K562 (cell line): ENCODE measurements around the gene PRDM16. TPM values are rescaled to one million over a fixed set of nuclear protein-coding genes. Genes with fewer than 3 reads are reported as not detected.

ENCODE experiments used
- ATAC-seq: fragments of 200-7000 bp; cut with Tn5 transposase; 3 replicates; pipeline ENCODE4 v1.9.1; 2020; ENCODE audit warnings: moderate library complexity
- BruUV-seq: library from RNA; stranded (reverse); fragments of 400-500 nt; replicated peaks from 2 replicates; lab custom pipeline; 2021; lab: Mats Ljungman, UMichigan
- CTCF ChIA-PET: fragments of 300-600 bp; formaldehyde crosslinking; extraction: SDS; loops from one replicate; lab custom pipeline; 2021; ENCODE audit warnings: low intra/inter-chr PET ratio; lab: Yijun Ruan, JAX
- POLR2A ChIA-PET: fragments of 300-600, 350-650 bp; sonication (Branson Sonifier 250); formaldehyde crosslinking; extraction: SDS; loops from one replicate; lab custom pipeline; 2021; ENCODE audit warnings: antibody characterized with exemption, inconsistent platforms; lab: Yijun Ruan, JAX
- DNase-seq, 4 experiments: peaks; one replicate each; pipeline versions ENCODE4 v3.0.0 to v3.0.0-alpha.2; 2011 to 2018; ENCODE audit warnings: low spot score in 3 of 4, mixed read lengths in 3 of 4; ENCODE audit errors: extremely low read depth in 1 of 4
- FAIRE-seq: peaks from 2 replicates; lab custom pipeline; 2011; peaks lifted over from hg19 to GRCh38; lab: Jason Lieb, UNC
- H2AFZ ChIP-seq: 2 replicates; pipeline ENCODE4 v1.6.0; 2011; ENCODE audit warnings: low read depth, low read length, control low read depth, inconsistent platforms
- H3K27ac ChIP-seq: fragments of 200-600 bp; 3 replicates; pipeline ENCODE4 v1.8.0; 2011; ENCODE audit warnings: low read depth, mild to moderate bottlenecking, control low read depth, inconsistent platforms, low read length, moderate library complexity, mixed read lengths; ENCODE audit errors: extremely low read depth
- H3K27me3 ChIP-seq, 2 experiments: fragments of 300-600 bp in 1 of 2; 2 replicates in 1 of 2; 3 replicates in 1 of 2; pipeline versions ENCODE4 v1.6.0 to v1.8.0; 2011; ENCODE audit warnings: inconsistent platforms in 2 of 2, low read length in 2 of 2, mild to moderate bottlenecking in 1 of 2, mixed read lengths in 1 of 2, moderate library complexity in 1 of 2; ENCODE audit not compliant: control insufficient read depth in 2 of 2, insufficient read depth in 2 of 2
- H3K36me3 ChIP-seq: fragments of 300-600 bp; 3 replicates; pipeline ENCODE4 v1.8.0; 2011; ENCODE audit warnings: mild to moderate bottlenecking, low read length, inconsistent platforms; ENCODE audit not compliant: control insufficient read depth, insufficient read depth
- H3K4me1 ChIP-seq, 2 experiments: fragments of 200-600 bp in 1 of 2; replicated peaks in 1 of 2; 2 replicates in 1 of 2; 3 replicates in 1 of 2; pipeline versions ENCODE4 v1.5.1 to v1.8.0; 2011; ENCODE audit warnings: inconsistent platforms in 2 of 2, low read length in 2 of 2, mild to moderate bottlenecking in 1 of 2, mixed read lengths in 1 of 2, moderate library complexity in 1 of 2; ENCODE audit not compliant: control insufficient read depth in 2 of 2, insufficient read depth in 2 of 2
- H3K4me2 ChIP-seq: 2 replicates; pipeline ENCODE4 v1.6.1; 2011; ENCODE audit warnings: low read length, control low read depth, inconsistent platforms, mixed read lengths; ENCODE audit not compliant: insufficient read depth
- H3K4me3 ChIP-seq: fragments of 200-600 bp; sonication (generic), shearing (Covaris generic); 2 replicates; pipeline ENCODE4 v1.5.1; 2016; ENCODE audit warnings: control low read depth, inconsistent platforms
- H3K79me2 ChIP-seq: fragments of 200-600 bp; 3 replicates; pipeline ENCODE4 v1.8.0; 2011; ENCODE audit warnings: low read length, inconsistent platforms; ENCODE audit not compliant: control insufficient read depth, insufficient read depth
- H3K9ac ChIP-seq, 2 experiments: 2 replicates each; pipeline versions ENCODE4 v1.6.0 to v1.6.1; 2011; ENCODE audit warnings: low read depth in 2 of 2, low read length in 2 of 2, control low read depth in 1 of 2, inconsistent platforms in 1 of 2, mild to moderate bottlenecking in 1 of 2, mixed read lengths in 1 of 2; ENCODE audit not compliant: insufficient read depth in 1 of 2
- H3K9me1 ChIP-seq: one replicate; pipeline ENCODE4 v1.6.0; 2011; ENCODE audit warnings: inconsistent platforms, mild to moderate bottlenecking, low read length, moderate library complexity; ENCODE audit not compliant: control insufficient read depth, insufficient read depth
- H3K9me3 ChIP-seq: replicated peaks from 2 replicates; pipeline ENCODE4 v1.5.1; 2011; ENCODE audit warnings: low read depth, low read length, inconsistent platforms; ENCODE audit not compliant: control insufficient read depth, insufficient read depth
- H4K20me1 ChIP-seq: replicated peaks from 2 replicates; pipeline ENCODE4 v1.6.1; 2011; ENCODE audit warnings: low read length, inconsistent platforms, mixed read lengths; ENCODE audit not compliant: control insufficient read depth, insufficient read depth
- CBX3 ChIP-seq, 2 experiments: IDR thresholded peaks; 1 replicate in 1 of 2; 2 replicates in 1 of 2; pipeline ENCODE4 v1.6.1; 2012; ENCODE audit warnings: inconsistent platforms in 2 of 2, low read length in 2 of 2, borderline replicate concordance in 1 of 2, control low read depth in 1 of 2
- ELK1 ChIP-seq: sonication (generic); formaldehyde crosslinking; IDR thresholded peaks from 2 replicates; pipeline ENCODE4 v1.8.1; 2022; ENCODE audit warnings: missing genetic modification reagents
- KDM5B ChIP-seq: fragments of 200-600 bp; sonication (generic); IDR thresholded peaks from 2 replicates; pipeline ENCODE4 v1.6.1; 2012; ENCODE audit warnings: low read depth, mild to moderate bottlenecking, moderate library complexity, low read length, control low read depth, inconsistent platforms; ENCODE audit not compliant: insufficient replicate concordance
- LCOR ChIP-seq: sonication (generic); formaldehyde crosslinking; IDR thresholded peaks from 2 replicates; pipeline ENCODE4 v1.8.0; 2022; ENCODE audit warnings: mild to moderate bottlenecking, missing genetic modification reagents
- MAFF ChIP-seq: IDR thresholded peaks from 2 replicates; pipeline ENCODE4 v1.6.1; 2012; ENCODE audit warnings: low read length, improper control_type of control experiment
- MCM2 ChIP-seq: fragments of 450-650 bp; IDR thresholded peaks from 2 replicates; pipeline ENCODE4 v1.6.1; 2017; ENCODE audit warnings: low read depth, mild to moderate bottlenecking
- PRDM10 ChIP-seq: fragments of 450-650 bp; IDR thresholded peaks from 2 replicates; pipeline ENCODE4 v1.6.1; 2018; ENCODE audit not compliant: partially characterized antibody
- SNAPC5 ChIP-seq: fragments of 250-450 bp; sonication (Bioruptor Pico); IDR thresholded peaks from 2 replicates; pipeline ENCODE4 v1.8.0; 2021; ENCODE audit warnings: moderate library complexity, mild to moderate bottlenecking, inconsistent platforms
- ZNF699 ChIP-seq: fragments of 250-450 bp; sonication (Bioruptor Pico); IDR thresholded peaks from 2 replicates; pipeline ENCODE4 v1.8.0; 2021; ENCODE audit warnings: mild to moderate bottlenecking, moderate library complexity; ENCODE audit not compliant: insufficient replicate concordance
- WGBS: fragments of 100-300 bp; shearing (Covaris generic); methylation state at CpG from one replicate; pipeline ENCODE4 v1.1.6; 2016; ENCODE audit warnings: low coverage, mixed read lengths; ENCODE audit not compliant: insufficient coverage; ENCODE audit errors: missing lambda C conversion rate; 5-methylcytosine and 5-hydroxymethylcytosine counted together
- in situ Hi-C: fragments of 300-500 bp; cut with MboI; formaldehyde crosslinking; loops from 4 replicates; pipeline ENCODE4 v1.15.0; 2018; ENCODE audit warnings: inconsistent platforms, mixed read lengths
- intact Hi-C: fragments of 100-400 bp; cut with micrococcal nuclease; formaldehyde crosslinking; loops from 2 replicates; pipeline ENCODE4 v1.14.2; 2022
- polyA plus RNA-seq, 8 experiments: library from polyadenylated mRNA; depleted of rRNA in 4 of 8; stranded (reverse) in 5 of 8; unstranded in 3 of 8; fragments of >200 nt; fragmentation: Nextera tagmentation in 2 of 8; fragmentation: Illumina TruSeq in 1 of 8; extraction: Ambion mirVana in 2 of 8; extraction: Trizol in 1 of 8; gene quantifications; 2 replicates each; pipeline versions ENCODE4 v1.2.1 to v1.2.3, GENCODE V29; 2011 to 2014; ENCODE audit warnings: inconsistent platforms in 1 of 8, missing spikeins in 1 of 8
- total RNA-seq, 7 experiments: library from RNA; depleted of rRNA in 6 of 7; stranded (reverse); fragments of >200 nt in 6 of 7; fragmentation: Illumina TruSeq in 2 of 7; extraction: Trizol in 2 of 7; gene quantifications; 2 replicates each; pipeline versions ENCODE4 v1.2.1 to v1.2.3, GENCODE V29; 2011 to 2021; ENCODE audit warnings: low replicate concordance in 1 of 7
- TF ChIP-seq, protein P1 (sequence below): sonication (generic); formaldehyde crosslinking; IDR thresholded peaks from 2 replicates; pipeline ENCODE4 v1.8.1; 2023; ENCODE audit warnings: missing genetic modification reagents, mild to moderate bottlenecking, borderline replicate concordance

The PRDM16 gene
- total and polyA plus RNA-seq, 9 of the 15 experiments (the other 6 are each of a cell fraction or from before 2014, with no cell fraction given) = 0.10 to 0.27 TPM; not detected in 7

GRCh38 chr1:3307359-3307758 lies 238.4 kb downstream of the PRDM16 start:
- no peak for DNase-seq
- H2AFZ ChIP-seq = no peak overlapping the region
- intact Hi-C loops (no loop called here), in situ Hi-C loops (no loop called here)
- ChIA-PET CTCF (no interaction called here), POLR2A (interaction anchor here (0.6 to 1.3 kb wide), 4 partner anchors 9 to 1839 kb away, joined by 3 to 4 read pairs (median 3); no protein-coding TSS in a partner anchor)
- WGBS = 3% methylated on average over 8 of the region's 8 CpGs
- peaks cover 9% of the 10 kb centered on the region; the same call in 1 of the 2 replicates for H4K20me1 ChIP-seq
- BruUV-seq = no TSS peak
- H3K9me1 ChIP-seq = no peaks in the 10 kb centered on the region
- no peak for FAIRE-seq
- no peaks in the 10 kb centered on the region for H3K9me3 ChIP-seq
- no peaks in the 10 kb centered on the region for H3K36me3 ChIP-seq
- no peak for ATAC-seq
- no peak overlapping the region for H3K27ac ChIP-seq
- H3K9ac ChIP-seq = no peak overlapping the region
- H3K27me3 ChIP-seq = peaks cover 0 to 69% of the 10 kb centered on the region in 2 experiments; a peak in 2 of 5 replicates
- no peak overlapping the region for H3K4me2 ChIP-seq
- H3K4me1 ChIP-seq = peaks cover 0 to 7% of the 10 kb centered on the region in 2 experiments; a peak in 1 of 5 replicates
- H3K4me3 ChIP-seq = no peak overlapping the region
- no peaks in the 10 kb centered on the region for H3K79me2 ChIP-seq
- TF ChIP-seq SNAPC5 (CRISPR knock-in tag) (no peak), ZNF699 (no peak), MCM2 (no peak), KDM5B (no peak), ELK1 (no peak), PRDM10 (no peak), CBX3 (IDR thresholded peaks at IDR 0.05; ENCODE audit: borderline replicate concordance in 1 of 2, low read length in 2 of 2) (no peak), MAFF (no peak), LCOR (CRISPR knock-in tag) (no peak)
- TF ChIP-seq, protein P1, sequence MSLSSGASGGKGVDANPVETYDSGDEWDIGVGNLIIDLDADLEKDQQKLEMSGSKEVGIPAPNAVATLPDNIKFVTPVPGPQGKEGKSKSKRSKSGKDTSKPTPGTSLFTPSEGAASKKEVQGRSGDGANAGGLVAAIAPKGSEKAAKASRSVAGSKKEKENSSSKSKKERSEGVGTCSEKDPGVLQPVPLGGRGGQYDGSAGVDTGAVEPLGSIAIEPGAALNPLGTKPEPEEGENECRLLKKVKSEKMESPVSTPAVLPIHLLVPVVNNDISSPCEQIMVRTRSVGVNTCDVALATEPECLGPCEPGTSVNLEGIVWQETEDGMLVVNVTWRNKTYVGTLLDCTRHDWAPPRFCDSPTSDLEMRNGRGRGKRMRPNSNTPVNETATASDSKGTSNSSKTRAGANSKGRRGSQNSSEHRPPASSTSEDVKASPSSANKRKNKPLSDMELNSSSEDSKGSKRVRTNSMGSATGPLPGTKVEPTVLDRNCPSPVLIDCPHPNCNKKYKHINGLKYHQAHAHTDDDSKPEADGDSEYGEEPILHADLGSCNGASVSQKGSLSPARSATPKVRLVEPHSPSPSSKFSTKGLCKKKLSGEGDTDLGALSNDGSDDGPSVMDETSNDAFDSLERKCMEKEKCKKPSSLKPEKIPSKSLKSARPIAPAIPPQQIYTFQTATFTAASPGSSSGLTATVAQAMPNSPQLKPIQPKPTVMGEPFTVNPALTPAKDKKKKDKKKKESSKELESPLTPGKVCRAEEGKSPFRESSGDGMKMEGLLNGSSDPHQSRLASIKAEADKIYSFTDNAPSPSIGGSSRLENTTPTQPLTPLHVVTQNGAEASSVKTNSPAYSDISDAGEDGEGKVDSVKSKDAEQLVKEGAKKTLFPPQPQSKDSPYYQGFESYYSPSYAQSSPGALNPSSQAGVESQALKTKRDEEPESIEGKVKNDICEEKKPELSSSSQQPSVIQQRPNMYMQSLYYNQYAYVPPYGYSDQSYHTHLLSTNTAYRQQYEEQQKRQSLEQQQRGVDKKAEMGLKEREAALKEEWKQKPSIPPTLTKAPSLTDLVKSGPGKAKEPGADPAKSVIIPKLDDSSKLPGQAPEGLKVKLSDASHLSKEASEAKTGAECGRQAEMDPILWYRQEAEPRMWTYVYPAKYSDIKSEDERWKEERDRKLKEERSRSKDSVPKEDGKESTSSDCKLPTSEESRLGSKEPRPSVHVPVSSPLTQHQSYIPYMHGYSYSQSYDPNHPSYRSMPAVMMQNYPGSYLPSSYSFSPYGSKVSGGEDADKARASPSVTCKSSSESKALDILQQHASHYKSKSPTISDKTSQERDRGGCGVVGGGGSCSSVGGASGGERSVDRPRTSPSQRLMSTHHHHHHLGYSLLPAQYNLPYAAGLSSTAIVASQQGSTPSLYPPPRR (CRISPR knock-in tag) = no peak
